Kidney epithelial cell (primary cell): ENCODE measurements around the gene MIA3. TPM values are rescaled to one million over a fixed set of nuclear protein-coding genes. Genes with fewer than 3 reads are reported as not detected.
A peak's percentile ranks its signal among the peaks of the same experiment; 100 is the strongest.

ENCODE experiments used
- DNase-seq: peaks from one replicate; pipeline ENCODE4 v3.0.0-alpha.2; 2010; ENCODE audit warnings: low read depth
- H3K27me3 ChIP-seq: 2 replicates; pipeline ENCODE4 v1.6.0; 2011; ENCODE audit warnings: low read length; ENCODE audit not compliant: control insufficient read depth, insufficient read depth
- H3K36me3 ChIP-seq: 2 replicates; pipeline ENCODE4 v1.5.1; 2011; ENCODE audit warnings: low read length; ENCODE audit not compliant: control insufficient read depth, insufficient read depth
- H3K4me3 ChIP-seq: 2 replicates; pipeline ENCODE4 v1.5.1; 2011; ENCODE audit warnings: low read depth, mild to moderate bottlenecking, control low read depth, low read length
- total RNA-seq: library from RNA; depleted of rRNA; stranded (reverse); fragments of >200 nt; gene quantifications from 2 replicates; pipeline ENCODE4 v1.2.3, GENCODE V29; 2015
- TF ChIP-seq, protein P1 (sequence below): IDR thresholded peaks from 2 replicates; pipeline ENCODE4 v1.5.1; 2011; ENCODE audit warnings: mild to moderate bottlenecking, moderate library complexity, low read length, control low read depth, inconsistent platforms; ENCODE audit not compliant: insufficient read depth, poor library complexity, severe bottlenecking

The MIA3 gene, protein sequence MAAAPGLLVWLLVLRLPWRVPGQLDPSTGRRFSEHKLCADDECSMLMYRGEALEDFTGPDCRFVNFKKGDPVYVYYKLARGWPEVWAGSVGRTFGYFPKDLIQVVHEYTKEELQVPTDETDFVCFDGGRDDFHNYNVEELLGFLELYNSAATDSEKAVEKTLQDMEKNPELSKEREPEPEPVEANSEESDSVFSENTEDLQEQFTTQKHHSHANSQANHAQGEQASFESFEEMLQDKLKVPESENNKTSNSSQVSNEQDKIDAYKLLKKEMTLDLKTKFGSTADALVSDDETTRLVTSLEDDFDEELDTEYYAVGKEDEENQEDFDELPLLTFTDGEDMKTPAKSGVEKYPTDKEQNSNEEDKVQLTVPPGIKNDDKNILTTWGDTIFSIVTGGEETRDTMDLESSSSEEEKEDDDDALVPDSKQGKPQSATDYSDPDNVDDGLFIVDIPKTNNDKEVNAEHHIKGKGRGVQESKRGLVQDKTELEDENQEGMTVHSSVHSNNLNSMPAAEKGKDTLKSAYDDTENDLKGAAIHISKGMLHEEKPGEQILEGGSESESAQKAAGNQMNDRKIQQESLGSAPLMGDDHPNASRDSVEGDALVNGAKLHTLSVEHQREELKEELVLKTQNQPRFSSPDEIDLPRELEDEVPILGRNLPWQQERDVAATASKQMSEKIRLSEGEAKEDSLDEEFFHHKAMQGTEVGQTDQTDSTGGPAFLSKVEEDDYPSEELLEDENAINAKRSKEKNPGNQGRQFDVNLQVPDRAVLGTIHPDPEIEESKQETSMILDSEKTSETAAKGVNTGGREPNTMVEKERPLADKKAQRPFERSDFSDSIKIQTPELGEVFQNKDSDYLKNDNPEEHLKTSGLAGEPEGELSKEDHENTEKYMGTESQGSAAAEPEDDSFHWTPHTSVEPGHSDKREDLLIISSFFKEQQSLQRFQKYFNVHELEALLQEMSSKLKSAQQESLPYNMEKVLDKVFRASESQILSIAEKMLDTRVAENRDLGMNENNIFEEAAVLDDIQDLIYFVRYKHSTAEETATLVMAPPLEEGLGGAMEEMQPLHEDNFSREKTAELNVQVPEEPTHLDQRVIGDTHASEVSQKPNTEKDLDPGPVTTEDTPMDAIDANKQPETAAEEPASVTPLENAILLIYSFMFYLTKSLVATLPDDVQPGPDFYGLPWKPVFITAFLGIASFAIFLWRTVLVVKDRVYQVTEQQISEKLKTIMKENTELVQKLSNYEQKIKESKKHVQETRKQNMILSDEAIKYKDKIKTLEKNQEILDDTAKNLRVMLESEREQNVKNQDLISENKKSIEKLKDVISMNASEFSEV (N-terminal part only)
- total RNA-seq: 34.6 and 39.6 TPM in 2 replicates

DNA sequence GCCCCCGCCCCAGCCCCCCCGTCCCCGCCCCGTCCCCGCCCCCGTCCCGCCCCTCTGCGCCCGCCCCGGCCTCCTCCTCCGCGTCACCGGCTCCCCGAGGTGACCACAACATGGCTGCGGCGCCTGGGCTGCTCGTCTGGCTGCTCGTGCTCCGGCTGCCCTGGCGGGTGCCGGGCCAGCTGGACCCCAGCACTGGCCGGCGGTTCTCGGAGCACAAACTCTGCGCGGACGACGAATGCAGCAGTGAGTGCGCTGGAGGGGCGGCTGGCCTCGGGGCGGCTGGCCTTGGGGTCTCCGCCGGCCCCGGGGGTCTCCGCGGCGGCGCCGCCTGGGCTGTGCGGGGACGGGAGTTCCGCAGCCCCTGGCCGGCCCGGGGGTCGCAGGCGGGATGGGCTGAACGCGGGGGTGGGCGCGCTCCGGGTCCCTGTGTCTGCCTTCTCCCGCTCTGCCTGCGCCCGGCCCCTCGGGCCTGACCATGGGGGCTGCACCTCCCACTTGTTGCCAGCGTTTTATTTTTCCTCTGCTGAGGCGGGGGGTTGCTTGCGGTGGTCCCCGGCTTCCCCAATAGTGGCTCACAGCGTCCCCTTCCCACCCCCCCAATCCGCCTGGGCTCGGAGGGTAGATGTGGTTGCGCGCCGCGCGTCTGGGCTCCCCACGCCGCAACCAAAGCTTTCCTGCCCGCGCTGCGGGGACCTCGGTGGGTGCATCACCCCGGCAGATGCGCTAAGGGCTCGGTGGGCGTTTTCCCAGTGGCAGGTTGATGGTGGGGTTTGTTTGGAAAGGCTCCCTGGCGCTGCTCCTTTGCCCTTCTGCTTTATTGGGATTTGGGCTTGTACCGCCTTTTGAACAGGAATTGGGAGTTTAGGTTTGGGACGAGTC, at the start of gene MIA3:
MIA3 (plus strand) TSS at position 97 of the 879 bp plus-strand sequence; CDS start at position 111, 14 bp downstream.
- Histone ChIP-seq H3K4me3 (peak within 1 kb of the TSS; percentile 66), H3K36me3 (no peaks in the 10 kb centered on the region), H3K27me3 (no peaks in the 10 kb centered on the region)
- DNase-seq: no peak
- TF ChIP-seq, protein P1, sequence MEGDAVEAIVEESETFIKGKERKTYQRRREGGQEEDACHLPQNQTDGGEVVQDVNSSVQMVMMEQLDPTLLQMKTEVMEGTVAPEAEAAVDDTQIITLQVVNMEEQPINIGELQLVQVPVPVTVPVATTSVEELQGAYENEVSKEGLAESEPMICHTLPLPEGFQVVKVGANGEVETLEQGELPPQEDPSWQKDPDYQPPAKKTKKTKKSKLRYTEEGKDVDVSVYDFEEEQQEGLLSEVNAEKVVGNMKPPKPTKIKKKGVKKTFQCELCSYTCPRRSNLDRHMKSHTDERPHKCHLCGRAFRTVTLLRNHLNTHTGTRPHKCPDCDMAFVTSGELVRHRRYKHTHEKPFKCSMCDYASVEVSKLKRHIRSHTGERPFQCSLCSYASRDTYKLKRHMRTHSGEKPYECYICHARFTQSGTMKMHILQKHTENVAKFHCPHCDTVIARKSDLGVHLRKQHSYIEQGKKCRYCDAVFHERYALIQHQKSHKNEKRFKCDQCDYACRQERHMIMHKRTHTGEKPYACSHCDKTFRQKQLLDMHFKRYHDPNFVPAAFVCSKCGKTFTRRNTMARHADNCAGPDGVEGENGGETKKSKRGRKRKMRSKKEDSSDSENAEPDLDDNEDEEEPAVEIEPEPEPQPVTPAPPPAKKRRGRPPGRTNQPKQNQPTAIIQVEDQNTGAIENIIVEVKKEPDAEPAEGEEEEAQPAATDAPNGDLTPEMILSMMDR: no peak

DNA sequence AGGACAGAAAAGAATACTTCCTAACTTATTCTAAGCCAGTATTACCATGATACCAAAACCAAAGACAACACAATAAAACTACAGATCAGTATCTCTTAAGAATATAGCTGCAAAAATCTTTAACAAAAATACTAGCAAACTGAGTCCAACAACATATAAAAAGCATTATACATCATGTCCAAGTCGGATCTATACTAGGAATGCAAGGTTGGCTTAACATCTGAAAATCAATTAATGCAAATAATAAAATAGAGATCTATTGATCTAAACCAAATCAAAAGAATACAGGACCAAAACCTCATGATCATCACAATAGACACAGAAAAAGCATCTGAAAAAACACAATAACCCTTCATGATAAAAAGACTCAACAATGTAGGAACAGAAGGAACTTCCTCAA, 47.1 kb upstream of the MIA3 start:
- H3K36me3 ChIP-seq: no peaks in the 10 kb centered on the region
- no peaks in the 10 kb centered on the region for H3K27me3 ChIP-seq
- H3K4me3 ChIP-seq: no peak overlapping the region
- DNase-seq: no peak
- TF ChIP-seq, protein P1: no peak

DNA sequence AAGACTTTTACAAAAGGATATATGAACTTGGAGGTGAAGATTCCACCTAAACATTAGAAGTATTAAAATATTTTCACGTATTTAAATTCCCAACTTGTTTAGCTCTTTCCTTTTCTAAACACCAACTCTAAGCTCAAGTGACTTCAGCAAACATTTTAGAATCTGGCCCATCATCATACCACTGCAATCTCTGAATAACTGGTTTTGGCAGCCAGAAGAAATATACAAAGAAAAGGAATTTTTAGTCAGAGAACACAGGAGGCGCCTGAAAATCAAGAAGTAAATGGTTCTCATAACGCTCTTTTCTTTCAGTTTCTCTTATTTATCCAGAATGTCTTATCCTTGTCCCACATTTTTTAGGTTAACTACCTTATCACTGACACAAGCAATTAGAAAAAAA, 38.6 kb upstream of the MIA3 start:
- no peak for DNase-seq
- Histone ChIP-seq H3K36me3 (no peaks in the 10 kb centered on the region), H3K27me3 (no peaks in the 10 kb centered on the region), H3K4me3 (no peak overlapping the region)
- TF ChIP-seq, protein P1: no peak

DNA sequence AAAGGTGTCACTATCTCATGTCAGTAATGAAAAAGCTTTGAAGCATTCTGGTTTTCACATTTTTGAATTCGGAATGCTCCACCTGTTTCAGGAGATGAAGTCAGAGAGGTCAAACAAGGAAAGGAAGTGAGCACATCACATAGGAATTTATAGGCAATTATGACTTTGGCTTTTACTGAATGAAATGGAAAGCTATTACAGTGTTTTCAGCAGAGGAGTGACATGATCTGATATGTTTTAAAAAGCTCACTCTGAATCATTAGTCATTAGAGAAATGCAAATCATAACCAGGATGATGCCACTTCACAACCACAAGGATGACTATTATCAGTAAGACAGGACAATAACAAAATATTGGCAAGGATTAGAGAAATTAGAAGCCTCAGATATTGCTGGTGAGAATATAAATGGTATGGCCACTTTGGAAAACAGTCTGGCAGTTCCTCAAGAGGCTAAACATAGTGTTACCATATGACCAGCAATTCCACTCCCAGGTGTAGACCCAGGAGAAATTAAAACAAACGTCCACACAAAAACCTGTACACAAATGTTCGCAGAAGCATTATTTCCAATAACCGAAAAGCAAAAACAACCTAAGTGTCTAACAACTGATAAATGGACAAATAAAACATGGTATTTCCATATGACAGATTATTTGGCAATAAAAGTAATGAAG, 35.7 kb upstream of the MIA3 start:
- Histone ChIP-seq H3K36me3 (no peaks in the 10 kb centered on the region), H3K4me3 (no peak overlapping the region), H3K27me3 (no peaks in the 10 kb centered on the region)
- peak; percentile 10 for DNase-seq
- TF ChIP-seq, protein P1: no peak
